ENCODE results near the gene PI4K2A.

The PI4K2A gene

DNA sequence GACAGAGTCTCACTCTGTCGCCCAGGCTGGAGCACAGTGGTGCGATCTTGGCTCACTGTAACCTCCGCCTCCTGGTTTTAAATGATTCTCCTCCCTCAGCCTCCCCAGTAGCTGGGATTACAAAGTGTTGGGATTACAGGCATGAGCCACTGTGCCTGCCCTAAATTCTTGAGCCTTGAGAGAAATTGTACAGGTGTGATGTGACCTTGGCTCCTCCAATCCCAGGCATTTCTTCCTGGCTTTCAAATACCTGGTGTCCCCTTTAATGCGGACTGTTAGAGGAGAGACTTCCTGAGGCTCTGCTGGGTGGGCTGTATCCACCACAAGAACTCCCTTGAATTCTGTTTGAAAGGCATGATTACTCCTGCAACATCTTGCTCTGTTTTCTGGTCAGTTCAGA, 22.2 kb upstream of the PI4K2A start:
- no peak for TF ChIP-seq ZC3H10 (CRISPR knock-in tag; IDR thresholded peaks at IDR 0.05)
- TF ChIP-seq OSR1 (CRISPR knock-in tag; IDR thresholded peaks at IDR 0.05), result no peak
- TF ChIP-seq, protein P1, sequence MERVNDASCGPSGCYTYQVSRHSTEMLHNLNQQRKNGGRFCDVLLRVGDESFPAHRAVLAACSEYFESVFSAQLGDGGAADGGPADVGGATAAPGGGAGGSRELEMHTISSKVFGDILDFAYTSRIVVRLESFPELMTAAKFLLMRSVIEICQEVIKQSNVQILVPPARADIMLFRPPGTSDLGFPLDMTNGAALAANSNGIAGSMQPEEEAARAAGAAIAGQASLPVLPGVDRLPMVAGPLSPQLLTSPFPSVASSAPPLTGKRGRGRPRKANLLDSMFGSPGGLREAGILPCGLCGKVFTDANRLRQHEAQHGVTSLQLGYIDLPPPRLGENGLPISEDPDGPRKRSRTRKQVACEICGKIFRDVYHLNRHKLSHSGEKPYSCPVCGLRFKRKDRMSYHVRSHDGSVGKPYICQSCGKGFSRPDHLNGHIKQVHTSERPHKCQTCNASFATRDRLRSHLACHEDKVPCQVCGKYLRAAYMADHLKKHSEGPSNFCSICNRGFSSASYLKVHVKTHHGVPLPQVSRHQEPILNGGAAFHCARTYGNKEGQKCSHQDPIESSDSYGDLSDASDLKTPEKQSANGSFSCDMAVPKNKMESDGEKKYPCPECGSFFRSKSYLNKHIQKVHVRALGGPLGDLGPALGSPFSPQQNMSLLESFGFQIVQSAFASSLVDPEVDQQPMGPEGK (CRISPR knock-in tag; IDR thresholded peaks at IDR 0.05; ENCODE audit: borderline replicate concordance), result no peak
- TF ChIP-seq, protein P2, sequence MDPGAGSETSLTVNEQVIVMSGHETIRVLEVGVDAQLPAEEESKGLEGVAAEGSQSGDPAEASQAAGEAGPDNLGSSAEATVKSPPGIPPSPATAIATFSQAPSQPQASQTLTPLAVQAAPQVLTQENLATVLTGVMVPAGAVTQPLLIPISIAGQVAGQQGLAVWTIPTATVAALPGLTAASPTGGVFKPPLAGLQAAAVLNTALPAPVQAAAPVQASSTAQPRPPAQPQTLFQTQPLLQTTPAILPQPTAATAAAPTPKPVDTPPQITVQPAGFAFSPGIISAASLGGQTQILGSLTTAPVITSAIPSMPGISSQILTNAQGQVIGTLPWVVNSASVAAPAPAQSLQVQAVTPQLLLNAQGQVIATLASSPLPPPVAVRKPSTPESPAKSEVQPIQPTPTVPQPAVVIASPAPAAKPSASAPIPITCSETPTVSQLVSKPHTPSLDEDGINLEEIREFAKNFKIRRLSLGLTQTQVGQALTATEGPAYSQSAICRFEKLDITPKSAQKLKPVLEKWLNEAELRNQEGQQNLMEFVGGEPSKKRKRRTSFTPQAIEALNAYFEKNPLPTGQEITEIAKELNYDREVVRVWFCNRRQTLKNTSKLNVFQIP (CRISPR knock-in tag; IDR thresholded peaks at IDR 0.05; ENCODE audit: borderline replicate concordance, low read depth), result no peak
- TF ChIP-seq, protein P3, sequence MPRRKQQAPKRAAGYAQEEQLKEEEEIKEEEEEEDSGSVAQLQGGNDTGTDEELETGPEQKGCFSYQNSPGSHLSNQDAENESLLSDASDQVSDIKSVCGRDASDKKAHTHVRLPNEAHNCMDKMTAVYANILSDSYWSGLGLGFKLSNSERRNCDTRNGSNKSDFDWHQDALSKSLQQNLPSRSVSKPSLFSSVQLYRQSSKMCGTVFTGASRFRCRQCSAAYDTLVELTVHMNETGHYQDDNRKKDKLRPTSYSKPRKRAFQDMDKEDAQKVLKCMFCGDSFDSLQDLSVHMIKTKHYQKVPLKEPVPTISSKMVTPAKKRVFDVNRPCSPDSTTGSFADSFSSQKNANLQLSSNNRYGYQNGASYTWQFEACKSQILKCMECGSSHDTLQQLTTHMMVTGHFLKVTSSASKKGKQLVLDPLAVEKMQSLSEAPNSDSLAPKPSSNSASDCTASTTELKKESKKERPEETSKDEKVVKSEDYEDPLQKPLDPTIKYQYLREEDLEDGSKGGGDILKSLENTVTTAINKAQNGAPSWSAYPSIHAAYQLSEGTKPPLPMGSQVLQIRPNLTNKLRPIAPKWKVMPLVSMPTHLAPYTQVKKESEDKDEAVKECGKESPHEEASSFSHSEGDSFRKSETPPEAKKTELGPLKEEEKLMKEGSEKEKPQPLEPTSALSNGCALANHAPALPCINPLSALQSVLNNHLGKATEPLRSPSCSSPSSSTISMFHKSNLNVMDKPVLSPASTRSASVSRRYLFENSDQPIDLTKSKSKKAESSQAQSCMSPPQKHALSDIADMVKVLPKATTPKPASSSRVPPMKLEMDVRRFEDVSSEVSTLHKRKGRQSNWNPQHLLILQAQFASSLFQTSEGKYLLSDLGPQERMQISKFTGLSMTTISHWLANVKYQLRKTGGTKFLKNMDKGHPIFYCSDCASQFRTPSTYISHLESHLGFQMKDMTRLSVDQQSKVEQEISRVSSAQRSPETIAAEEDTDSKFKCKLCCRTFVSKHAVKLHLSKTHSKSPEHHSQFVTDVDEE (CRISPR knock-in tag; IDR thresholded peaks at IDR 0.05), result no peak
- no peak for TF ChIP-seq ZNF565 (CRISPR knock-in tag; conservative IDR thresholded peaks at IDR 0.05; ENCODE audit: low read depth)
- no peak for TF ChIP-seq ZNF70 (CRISPR knock-in tag; IDR thresholded peaks at IDR 0.05)
- no peak for TF ChIP-seq ZFP30 (CRISPR knock-in tag; IDR thresholded peaks at IDR 0.05)
- ATAC-seq, result no peak

DNA sequence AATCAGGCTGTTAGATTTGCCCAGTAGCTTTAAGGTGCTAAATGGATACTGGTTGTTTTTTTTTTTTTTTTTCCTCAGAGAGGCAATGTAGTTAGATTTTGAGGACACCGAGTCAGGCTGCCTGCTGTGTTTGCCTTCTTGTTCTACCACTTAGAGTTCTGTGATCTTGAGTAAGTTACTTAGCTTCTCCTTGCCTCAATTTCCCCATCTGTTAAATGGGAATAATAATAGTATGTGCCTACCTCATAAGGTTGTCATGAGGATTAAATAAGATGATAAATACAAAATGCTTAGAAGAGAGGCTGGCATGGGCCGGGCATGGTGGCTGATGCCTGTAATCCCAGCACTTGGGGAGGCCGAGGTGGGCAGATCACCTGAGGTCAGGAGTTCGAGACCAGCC, 21.7 kb upstream of the PI4K2A start:
- no peak for ATAC-seq

DNA sequence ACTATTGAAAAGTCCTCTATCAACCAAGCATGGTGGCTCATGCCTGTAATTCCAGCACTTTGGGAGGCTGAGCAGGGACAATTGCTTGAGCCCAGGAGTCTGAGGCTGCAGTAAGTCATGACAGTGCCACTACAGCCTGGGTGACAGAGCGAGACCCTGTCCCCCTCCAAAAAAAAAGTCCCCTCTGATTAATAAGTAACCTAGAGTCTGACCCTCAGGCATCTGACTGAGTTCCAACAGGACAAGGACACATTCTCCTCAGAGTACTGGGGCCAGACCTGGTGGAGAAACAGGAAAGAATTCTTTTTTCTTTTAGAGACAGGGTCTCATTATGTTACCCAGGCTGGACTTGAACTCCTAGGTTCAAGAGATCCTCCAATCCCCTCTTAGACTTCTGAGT, 17.2 kb upstream of the PI4K2A start:
- ATAC-seq, result no peak
- TF ChIP-seq CSDC2 (CRISPR knock-in tag; IDR thresholded peaks at IDR 0.05) (no peak), PPARA (CRISPR knock-in tag; IDR thresholded peaks at IDR 0.05; ENCODE audit: borderline replicate concordance) (no peak)

More for the DNA sequence above, 21.7 kb upstream of the PI4K2A start:
- TF ChIP-seq PPARA (CRISPR knock-in tag; IDR thresholded peaks at IDR 0.05; ENCODE audit: borderline replicate concordance) (no peak), ZNF8 (CRISPR knock-in tag; IDR thresholded peaks at IDR 0.05) (no peak), ZC3H10 (CRISPR knock-in tag; IDR thresholded peaks at IDR 0.05) (no peak), ZFP3 (CRISPR knock-in tag; IDR thresholded peaks at IDR 0.05) (no peak), RARB (CRISPR knock-in tag; IDR thresholded peaks at IDR 0.05) (no peak), ZNF565 (CRISPR knock-in tag; conservative IDR thresholded peaks at IDR 0.05; ENCODE audit: low read depth) (no peak), TCF4 (CRISPR knock-in tag; IDR thresholded peaks at IDR 0.05; ENCODE audit: borderline replicate concordance) (no peak), ARNTL (CRISPR knock-in tag; IDR thresholded peaks at IDR 0.05; ENCODE audit: borderline replicate concordance, low read depth) (no peak), ESRRG (CRISPR knock-in tag; IDR thresholded peaks at IDR 0.05) (no peak), CSDC2 (CRISPR knock-in tag; IDR thresholded peaks at IDR 0.05) (no peak), GLIS3 (CRISPR knock-in tag; IDR thresholded peaks at IDR 0.05) (no peak), ZFP30 (CRISPR knock-in tag; IDR thresholded peaks at IDR 0.05) (no peak), ISL1 (CRISPR knock-in tag; IDR thresholded peaks at IDR 0.05) (no peak), SNAI2 (CRISPR knock-in tag; IDR thresholded peaks at IDR 0.05) (no peak)
- TF ChIP-seq, protein P2 (CRISPR knock-in tag; IDR thresholded peaks at IDR 0.05; ENCODE audit: borderline replicate concordance, low read depth), result no peak
- TF ChIP-seq, protein P4, sequence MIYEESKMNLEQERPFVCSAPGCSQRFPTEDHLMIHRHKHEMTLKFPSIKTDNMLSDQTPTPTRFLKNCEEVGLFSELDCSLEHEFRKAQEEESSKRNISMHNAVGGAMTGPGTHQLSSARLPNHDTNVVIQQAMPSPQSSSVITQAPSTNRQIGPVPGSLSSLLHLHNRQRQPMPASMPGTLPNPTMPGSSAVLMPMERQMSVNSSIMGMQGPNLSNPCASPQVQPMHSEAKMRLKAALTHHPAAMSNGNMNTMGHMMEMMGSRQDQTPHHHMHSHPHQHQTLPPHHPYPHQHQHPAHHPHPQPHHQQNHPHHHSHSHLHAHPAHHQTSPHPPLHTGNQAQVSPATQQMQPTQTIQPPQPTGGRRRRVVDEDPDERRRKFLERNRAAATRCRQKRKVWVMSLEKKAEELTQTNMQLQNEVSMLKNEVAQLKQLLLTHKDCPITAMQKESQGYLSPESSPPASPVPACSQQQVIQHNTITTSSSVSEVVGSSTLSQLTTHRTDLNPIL (CRISPR knock-in tag; IDR thresholded peaks at IDR 0.05; ENCODE audit: low read depth), result no peak
- TF ChIP-seq, protein P5, sequence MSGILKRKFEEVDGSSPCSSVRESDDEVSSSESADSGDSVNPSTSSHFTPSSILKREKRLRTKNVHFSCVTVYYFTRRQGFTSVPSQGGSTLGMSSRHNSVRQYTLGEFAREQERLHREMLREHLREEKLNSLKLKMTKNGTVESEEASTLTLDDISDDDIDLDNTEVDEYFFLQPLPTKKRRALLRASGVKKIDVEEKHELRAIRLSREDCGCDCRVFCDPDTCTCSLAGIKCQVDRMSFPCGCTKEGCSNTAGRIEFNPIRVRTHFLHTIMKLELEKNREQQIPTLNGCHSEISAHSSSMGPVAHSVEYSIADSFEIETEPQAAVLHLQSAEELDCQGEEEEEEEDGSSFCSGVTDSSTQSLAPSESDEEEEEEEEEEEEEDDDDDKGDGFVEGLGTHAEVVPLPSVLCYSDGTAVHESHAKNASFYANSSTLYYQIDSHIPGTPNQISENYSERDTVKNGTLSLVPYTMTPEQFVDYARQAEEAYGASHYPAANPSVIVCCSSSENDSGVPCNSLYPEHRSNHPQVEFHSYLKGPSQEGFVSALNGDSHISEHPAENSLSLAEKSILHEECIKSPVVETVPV (CRISPR knock-in tag; IDR thresholded peaks at IDR 0.05), result no peak
